K562 (cell line): ENCODE data around the gene CMPK1. TPM values are rescaled to one million over a fixed set of nuclear protein-coding genes. Genes with fewer than 3 reads are reported as not detected.

ENCODE experiments used
- CTCF ChIP-seq, 3 experiments: IDR thresholded peaks in 2 of 3; conservative IDR thresholded peaks in 1 of 3; 2 replicates each; pipeline ENCODE4 v1.5.1; 2011 to 2012; ENCODE audit warnings: low read length in 3 of 3, mild to moderate bottlenecking in 3 of 3, control low read depth in 2 of 3, improper control_type of control experiment in 1 of 3, inconsistent platforms in 1 of 3, low read depth in 1 of 3, mixed read lengths in 1 of 3, moderate library complexity in 1 of 3; ENCODE audit not compliant: insufficient read depth in 2 of 3
- FOXK2 ChIP-seq, 2 experiments: fragments of 450-650 bp; IDR thresholded peaks in 1 of 2; conservative IDR thresholded peaks in 1 of 2; 2 replicates each; pipeline ENCODE4 v1.6.1; 2016; ENCODE audit warnings: low read depth in 2 of 2, mild to moderate bottlenecking in 1 of 2
- IRF2 ChIP-seq: sonication (generic); formaldehyde crosslinking; IDR thresholded peaks from 2 replicates; pipeline ENCODE4 v1.8.1; 2022; ENCODE audit warnings: mild to moderate bottlenecking, missing genetic modification reagents
- NR2C2 ChIP-seq, 2 experiments: fragments of 200-800 bp in 1 of 2; sonication (Bioruptor generic) in 1 of 2; sonication (generic) in 1 of 2; formaldehyde crosslinking in 1 of 2; IDR thresholded peaks; 2 replicates each; pipeline versions ENCODE4 v1.6.1 to v1.8.0; 2016 to 2022; ENCODE audit warnings: mild to moderate bottlenecking in 1 of 2, missing compliant biosample characterization in 1 of 2, missing genetic modification characterization in 1 of 2, missing genetic modification reagents in 1 of 2
- RAD21 ChIP-seq, 2 experiments: fragments of 250-450 bp in 1 of 2; fragments of 450-650 bp in 1 of 2; sonication (Bioruptor Pico) in 1 of 2; formaldehyde crosslinking in 1 of 2; IDR thresholded peaks in 1 of 2; conservative IDR thresholded peaks in 1 of 2; 2 replicates each; pipeline versions ENCODE4 v1.4.0 to v1.8.0; 2020 to 2022; ENCODE audit warnings: mild to moderate bottlenecking in 2 of 2, moderate library complexity in 1 of 2
- RBBP5 ChIP-seq: fragments of 200-600 bp; sonication (generic); IDR thresholded peaks from 2 replicates; pipeline ENCODE4 v1.6.1; 2012; ENCODE audit warnings: borderline replicate concordance, mild to moderate bottlenecking, low read length, control low read depth, inconsistent platforms; ENCODE audit not compliant: insufficient read depth, poor library complexity, severe bottlenecking
- SP1 ChIP-seq: sonication (generic); formaldehyde crosslinking; IDR thresholded peaks from 2 replicates; pipeline ENCODE4 v1.8.1; 2022; ENCODE audit warnings: mild to moderate bottlenecking, missing genetic modification reagents
- SPI1 ChIP-seq: IDR thresholded peaks from 2 replicates; pipeline ENCODE4 v1.6.1; 2011; ENCODE audit warnings: low read depth, low read length, control low read depth, borderline replicate concordance
- ZSCAN29 ChIP-seq: fragments of 450-650 bp; IDR thresholded peaks from 2 replicates; pipeline ENCODE4 v1.6.1; 2017
- polyA plus RNA-seq, 8 experiments: library from polyadenylated mRNA; depleted of rRNA in 4 of 8; stranded (reverse) in 5 of 8; unstranded in 3 of 8; fragments of >200 nt; fragmentation: Nextera tagmentation in 2 of 8; fragmentation: Illumina TruSeq in 1 of 8; extraction: Ambion mirVana in 2 of 8; extraction: Trizol in 1 of 8; gene quantifications; 2 replicates each; pipeline versions ENCODE4 v1.2.1 to v1.2.3, GENCODE V29; 2011 to 2014; ENCODE audit warnings: inconsistent platforms in 1 of 8, missing spikeins in 1 of 8
- total RNA-seq, 7 experiments: library from RNA; depleted of rRNA in 6 of 7; stranded (reverse); fragments of >200 nt in 6 of 7; fragmentation: Illumina TruSeq in 2 of 7; extraction: Trizol in 2 of 7; gene quantifications; 2 replicates each; pipeline versions ENCODE4 v1.2.1 to v1.2.3, GENCODE V29; 2011 to 2021; ENCODE audit warnings: low replicate concordance in 1 of 7
- TF ChIP-seq, protein P1 (sequence below), 2 experiments: fragments of 450-650 bp in 1 of 2; IDR thresholded peaks; 2 replicates each; pipeline ENCODE4 v1.6.1; 2011 to 2017; ENCODE audit warnings: low read depth in 2 of 2, antibody characterized with exemption in 1 of 2, borderline replicate concordance in 1 of 2, low read length in 1 of 2, mild to moderate bottlenecking in 1 of 2, mixed read lengths in 1 of 2; ENCODE audit not compliant: control insufficient read depth in 1 of 2
- TF ChIP-seq, protein P2 (sequence below): conservative IDR thresholded peaks from 2 replicates; pipeline ENCODE4 v1.6.1; 2011; ENCODE audit warnings: low read depth, mild to moderate bottlenecking, low read length; ENCODE audit not compliant: control insufficient read depth

The CMPK1 gene
- total and polyA plus RNA-seq, 9 of the 15 experiments (the other 6 are each of a cell fraction or from before 2014, with no cell fraction given): 54.5 to 197 (median 116) TPM

GRCh38 chr1:47405697-47406096 lies 72.1 kb downstream of the CMPK1 start (continued):
- TF ChIP-seq, protein P1, sequence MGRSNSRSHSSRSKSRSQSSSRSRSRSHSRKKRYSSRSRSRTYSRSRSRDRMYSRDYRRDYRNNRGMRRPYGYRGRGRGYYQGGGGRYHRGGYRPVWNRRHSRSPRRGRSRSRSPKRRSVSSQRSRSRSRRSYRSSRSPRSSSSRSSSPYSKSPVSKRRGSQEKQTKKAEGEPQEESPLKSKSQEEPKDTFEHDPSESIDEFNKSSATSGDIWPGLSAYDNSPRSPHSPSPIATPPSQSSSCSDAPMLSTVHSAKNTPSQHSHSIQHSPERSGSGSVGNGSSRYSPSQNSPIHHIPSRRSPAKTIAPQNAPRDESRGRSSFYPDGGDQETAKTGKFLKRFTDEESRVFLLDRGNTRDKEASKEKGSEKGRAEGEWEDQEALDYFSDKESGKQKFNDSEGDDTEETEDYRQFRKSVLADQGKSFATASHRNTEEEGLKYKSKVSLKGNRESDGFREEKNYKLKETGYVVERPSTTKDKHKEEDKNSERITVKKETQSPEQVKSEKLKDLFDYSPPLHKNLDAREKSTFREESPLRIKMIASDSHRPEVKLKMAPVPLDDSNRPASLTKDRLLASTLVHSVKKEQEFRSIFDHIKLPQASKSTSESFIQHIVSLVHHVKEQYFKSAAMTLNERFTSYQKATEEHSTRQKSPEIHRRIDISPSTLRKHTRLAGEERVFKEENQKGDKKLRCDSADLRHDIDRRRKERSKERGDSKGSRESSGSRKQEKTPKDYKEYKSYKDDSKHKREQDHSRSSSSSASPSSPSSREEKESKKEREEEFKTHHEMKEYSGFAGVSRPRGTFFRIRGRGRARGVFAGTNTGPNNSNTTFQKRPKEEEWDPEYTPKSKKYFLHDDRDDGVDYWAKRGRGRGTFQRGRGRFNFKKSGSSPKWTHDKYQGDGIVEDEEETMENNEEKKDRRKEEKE (IDR thresholded peaks at IDR 0.05; ENCODE audit: borderline replicate concordance in 1 of 2, control insufficient read depth in 1 of 2, low read depth in 2 of 2, low read length in 1 of 2): no peak
- TF ChIP-seq FOXK2 (conservative IDR thresholded peaks at IDR 0.05 in 1 of 2, IDR thresholded peaks at IDR 0.05 in 1 of 2; ENCODE audit: low read depth in 2 of 2) (no peak), IRF2 (CRISPR knock-in tag) (no peak), SPI1 (peak; percentile 74), CTCF (IDR thresholded peaks at IDR 0.05 in 2 of 3, conservative IDR thresholded peaks at IDR 0.05 in 1 of 3; ENCODE audit: insufficient read depth in 2 of 3, low read depth in 1 of 3, low read length in 3 of 3) (peak; percentile 37 to 39 (median 38); a peak in 3 of 6 replicates), ZSCAN29 (no peak), NR2C2 (CRISPR knock-in tag; IDR thresholded peaks at IDR 0.05) (no peak), NR2C2 (tag; IDR thresholded peaks at IDR 0.05) (no peak), RBBP5 (no peak), SP1 (no peak), RAD21 (CRISPR knock-in tag; conservative IDR thresholded peaks at IDR 0.05 in 1 of 2, IDR thresholded peaks at IDR 0.05 in 1 of 2) (peak in 1 of 2 experiments; percentile 43; a peak in 2 of 4 replicates)
- TF ChIP-seq, protein P2, sequence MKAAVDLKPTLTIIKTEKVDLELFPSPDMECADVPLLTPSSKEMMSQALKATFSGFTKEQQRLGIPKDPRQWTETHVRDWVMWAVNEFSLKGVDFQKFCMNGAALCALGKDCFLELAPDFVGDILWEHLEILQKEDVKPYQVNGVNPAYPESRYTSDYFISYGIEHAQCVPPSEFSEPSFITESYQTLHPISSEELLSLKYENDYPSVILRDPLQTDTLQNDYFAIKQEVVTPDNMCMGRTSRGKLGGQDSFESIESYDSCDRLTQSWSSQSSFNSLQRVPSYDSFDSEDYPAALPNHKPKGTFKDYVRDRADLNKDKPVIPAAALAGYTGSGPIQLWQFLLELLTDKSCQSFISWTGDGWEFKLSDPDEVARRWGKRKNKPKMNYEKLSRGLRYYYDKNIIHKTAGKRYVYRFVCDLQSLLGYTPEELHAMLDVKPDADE: no peak
